Small intestine (tissue), 7 donors: ENCODE data around the gene KLHDC4. TPM values are rescaled to one million over a fixed set of nuclear protein-coding genes. Genes with fewer than 3 reads are reported as not detected.

Experiments used
- DNase-seq, 2 donors: peaks; one replicate each; pipeline versions ENCODE4 v3.0.0 to v3.0.0-alpha.2; 2013
- FAIRE-seq: peaks from 2 replicates; lab custom pipeline; 2012; peaks lifted over from hg19 to GRCh38; lab: Jason Lieb, UNC
- H3K27ac ChIP-seq, 3 donors: one replicate each; pipeline ENCODE4 v1.5.1; 2013; ENCODE audit warnings: low read length in 2 of 3, mild to moderate bottlenecking in 2 of 3, control low read depth in 1 of 3, inconsistent platforms in 1 of 3, low read depth in 1 of 3, moderate library complexity in 1 of 3
- H3K27me3 ChIP-seq, 3 donors: one replicate each; pipeline ENCODE4 v1.6.1; 2013; ENCODE audit warnings: low read length in 3 of 3, inconsistent platforms in 1 of 3; ENCODE audit not compliant: control insufficient read depth in 3 of 3, insufficient read depth in 3 of 3
- H3K36me3 ChIP-seq, 3 donors: one replicate each; pipeline ENCODE4 v1.6.1; 2013; ENCODE audit warnings: low read length in 3 of 3, inconsistent platforms in 1 of 3, low read depth in 1 of 3, mild to moderate bottlenecking in 1 of 3, moderate library complexity in 1 of 3; ENCODE audit not compliant: control insufficient read depth in 3 of 3, insufficient read depth in 2 of 3
- H3K4me1 ChIP-seq, 3 donors: one replicate each; pipeline ENCODE4 v1.6.1; 2013; ENCODE audit warnings: low read length in 2 of 3, inconsistent platforms in 1 of 3, low read depth in 1 of 3, mild to moderate bottlenecking in 1 of 3, moderate library complexity in 1 of 3; ENCODE audit not compliant: control insufficient read depth in 3 of 3, insufficient read depth in 2 of 3
- H3K4me3 ChIP-seq, 3 donors: one replicate each; pipeline ENCODE4 v1.5.1; 2013; ENCODE audit warnings: low read length in 3 of 3, control low read depth in 1 of 3, inconsistent platforms in 1 of 3, low read depth in 1 of 3, mild to moderate bottlenecking in 1 of 3, moderate library complexity in 1 of 3
- H3K9me3 ChIP-seq, 2 donors: one replicate each; pipeline ENCODE4 v1.6.1; 2013; ENCODE audit warnings: low read depth in 1 of 2, low read length in 1 of 2; ENCODE audit not compliant: control insufficient read depth in 2 of 2, insufficient read depth in 1 of 2
- WGBS, 3 donors: extraction: QIAGEN DNeasy Blood & Tissue Kit; methylation state at CpG; one replicate each; pipeline ENCODE4 v1.1.7; 2013; 5-methylcytosine and 5-hydroxymethylcytosine counted together
- polyA plus RNA-seq, 4 donors: library from polyadenylated mRNA; stranded (reverse) in 3 of 4; unstranded in 1 of 4; fragments of 200-250 nt in 3 of 4; fragments of 120-200 nt in 1 of 4; gene quantifications; one replicate each; pipeline versions ENCODE4 v1.2.1 to v1.2.3, GENCODE V29; 2013
- donor health status: healthy with polysubstance abuse.
- donor health status: control.
- donor health status: control.
- donor health status: Bipolar disorder and iron deficiency.
- donor health status: healthy.

KLHDC4 gene
- polyA plus RNA-seq, 4 donors, result 25.9 to 35.1 (median 29.9) TPM

DNA sequence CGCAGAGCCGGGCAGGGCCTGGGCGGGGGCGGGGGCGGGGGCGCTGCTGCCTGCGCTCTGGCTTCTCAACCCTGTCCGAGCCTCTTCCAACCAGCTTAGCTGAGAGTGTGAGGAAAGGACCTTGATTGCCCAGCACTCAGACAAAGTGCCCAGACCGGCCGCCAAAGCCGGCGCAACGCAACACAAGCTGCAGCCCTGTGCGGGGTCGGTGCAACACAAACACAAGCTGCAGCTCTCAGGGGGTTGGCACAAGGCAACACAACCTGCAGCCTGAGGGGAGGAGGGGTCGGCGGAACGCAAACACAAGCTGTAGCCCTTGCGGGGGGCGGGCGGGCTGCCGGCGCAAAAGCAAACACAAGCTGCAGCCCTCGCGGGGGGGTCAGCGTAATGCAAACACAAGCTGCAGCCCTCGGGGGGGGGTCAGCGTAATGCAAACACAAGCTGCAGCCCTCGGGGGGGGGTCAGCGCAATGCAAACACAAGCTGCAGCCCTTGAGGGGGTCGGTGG lies 60.0 kb downstream of the KLHDC4 start:
- H3K27ac ChIP-seq, result no peak overlapping the region
- DNase-seq (no peak), FAIRE-seq (no peak)
- H3K9me3 ChIP-seq, result no peaks in the 10 kb centered on the region
- H3K27me3 ChIP-seq, result no peaks in the 10 kb centered on the region
- H3K4me1 ChIP-seq, result no peaks in the 10 kb centered on the region
- H3K36me3 ChIP-seq, result peaks cover 0 to 79% (median 15%) of the 10 kb centered on the region in 3 donors
- WGBS, 3 donors, result 67 to 89% (median 79%) methylated on average over 29 to 31 of the region's 31 CpGs
- H3K4me3 ChIP-seq, result no peak overlapping the region

DNA sequence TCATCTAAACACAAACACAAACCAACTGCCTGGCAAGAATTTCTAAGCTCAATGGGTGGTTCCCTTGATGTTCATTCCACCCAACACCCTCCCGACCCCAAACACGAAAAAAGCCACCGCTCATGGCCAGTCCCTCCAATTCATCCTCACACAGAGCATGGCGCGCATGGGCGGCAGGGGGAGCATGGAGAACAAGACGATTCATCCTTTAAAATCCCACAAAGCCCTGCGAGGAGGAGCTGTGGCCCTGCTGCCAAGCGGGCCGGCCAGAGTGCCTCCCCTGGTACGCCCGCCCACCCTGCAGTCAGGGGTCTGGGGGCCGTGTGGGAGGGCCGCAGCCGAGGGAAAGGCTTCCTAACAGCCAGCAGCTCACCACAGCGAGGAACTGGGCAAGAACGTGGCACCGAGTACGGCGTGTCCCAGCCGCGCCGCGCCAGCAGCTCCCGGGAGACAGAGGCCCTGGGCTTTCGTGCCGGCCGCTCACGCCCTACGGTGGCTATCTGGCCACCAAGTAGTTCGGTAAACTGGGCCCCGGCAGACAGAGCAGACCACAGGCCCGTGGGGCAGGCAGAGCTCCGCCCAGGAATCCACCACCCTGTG lies 60.9 kb downstream of the KLHDC4 start:
- WGBS, 3 donors, result 95 to 96% (median 95%) methylated on average over 32 to 34 of the region's 34 CpGs
- FAIRE-seq (no peak), DNase-seq (no peak)
- Histone ChIP-seq H3K27ac (no peak overlapping the region), H3K36me3 (peaks cover 0 to 74% (median 15%) of the 10 kb centered on the region in 3 donors), H3K4me1 (no peaks in the 10 kb centered on the region), H3K4me3 (no peak overlapping the region), H3K27me3 (no peaks in the 10 kb centered on the region), H3K9me3 (no peaks in the 10 kb centered on the region)

DNA sequence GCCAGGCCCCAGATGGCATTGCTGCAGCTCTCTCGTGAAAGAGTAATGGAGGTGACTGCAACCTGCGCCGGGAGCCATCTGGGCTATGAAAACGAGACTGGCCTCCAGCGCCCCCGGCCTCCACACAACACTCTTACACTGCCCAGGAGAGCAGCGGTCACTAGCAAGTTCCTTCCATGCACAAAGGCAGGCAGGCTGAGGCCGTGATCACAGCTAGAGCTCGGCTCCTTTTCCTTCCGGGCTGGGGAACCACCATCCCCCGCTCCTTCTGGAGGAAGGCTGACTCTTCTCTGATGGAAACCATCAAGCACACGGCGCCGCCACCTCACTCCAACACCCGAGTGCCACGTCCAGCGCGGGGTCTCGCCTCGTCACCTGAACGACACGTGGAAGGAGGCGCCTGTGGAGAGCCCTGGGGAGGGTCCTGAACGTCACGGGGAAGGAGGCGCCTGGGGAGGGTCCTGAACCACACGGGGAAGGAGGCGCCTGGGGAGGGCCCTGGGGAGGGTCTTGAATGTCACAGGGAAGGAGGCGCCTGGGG lies 61.9 kb downstream of the KLHDC4 start:
- no peak overlapping the region for H3K27ac ChIP-seq
- FAIRE-seq (no peak), DNase-seq (no peak)
- H3K4me1 ChIP-seq, result no peaks in the 10 kb centered on the region
- no peaks in the 10 kb centered on the region for H3K27me3 ChIP-seq
- no peak overlapping the region for H3K4me3 ChIP-seq
- peaks cover 0 to 70% (median 10%) of the 10 kb centered on the region in 3 donors for H3K36me3 ChIP-seq
- WGBS, 3 donors, result 90 to 95% (median 92%) methylated on average over 28 to 29 of the region's 29 CpGs
- H3K9me3 ChIP-seq, result no peaks in the 10 kb centered on the region

DNA sequence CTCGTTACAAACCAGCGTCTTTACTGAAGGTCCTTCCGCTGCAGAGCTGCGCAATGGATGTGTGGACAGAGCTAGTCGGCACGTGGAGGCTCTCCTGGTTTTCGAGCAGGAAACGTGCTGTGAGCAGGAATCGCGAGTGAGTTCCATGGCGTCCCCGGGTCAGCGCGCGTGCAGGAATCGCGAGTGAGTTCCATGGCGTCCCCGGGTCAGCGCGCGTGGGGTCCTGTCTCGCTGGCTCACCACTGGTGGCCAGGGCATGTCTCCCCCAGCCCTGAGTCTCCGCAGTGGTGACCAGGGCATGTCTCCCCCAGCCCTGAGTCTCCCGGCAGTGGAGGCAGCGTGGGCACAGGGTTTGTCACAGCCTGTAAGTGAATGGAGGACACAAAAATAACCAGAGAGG lies 62.7 kb downstream of the KLHDC4 start:
- peaks cover 0 to 67% (median 6%) of the 10 kb centered on the region in 3 donors for H3K36me3 ChIP-seq
- H3K4me3 ChIP-seq, result no peak overlapping the region
- FAIRE-seq, result no peak
- H3K27ac ChIP-seq, result no peak overlapping the region
- H3K4me1 ChIP-seq, result no peaks in the 10 kb centered on the region
- H3K27me3 ChIP-seq, result no peaks in the 10 kb centered on the region
- WGBS, 3 donors, result 80 to 96% (median 88%) methylated on average over 26 of the region's 26 CpGs
- no peak for DNase-seq
- no peaks in the 10 kb centered on the region for H3K9me3 ChIP-seq

DNA sequence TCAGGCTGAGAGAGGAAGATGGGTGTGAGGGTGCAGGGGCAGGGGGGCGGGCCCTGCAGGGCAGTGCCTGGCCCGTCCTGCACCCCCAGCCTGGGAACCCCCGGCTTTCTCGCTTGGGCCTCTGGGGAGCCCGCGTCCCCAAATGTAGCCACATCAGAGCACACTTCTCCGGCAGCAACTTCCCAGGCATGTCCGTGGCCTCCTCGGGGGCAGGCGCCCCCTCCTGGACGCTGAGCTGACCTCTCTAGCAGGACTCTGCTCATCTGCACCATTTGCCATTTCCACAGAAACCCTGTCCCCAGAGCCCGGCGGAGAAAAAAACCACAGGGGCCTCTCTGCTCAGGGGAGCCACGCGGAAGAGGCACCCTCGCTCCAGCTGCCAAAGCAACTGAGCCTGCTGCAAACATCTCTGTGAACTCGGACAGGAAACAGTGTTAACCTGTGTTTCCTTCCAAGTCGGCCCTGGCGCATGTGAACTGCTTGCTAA lies 63.4 kb downstream of the KLHDC4 start:
- FAIRE-seq, result no peak

DNA sequence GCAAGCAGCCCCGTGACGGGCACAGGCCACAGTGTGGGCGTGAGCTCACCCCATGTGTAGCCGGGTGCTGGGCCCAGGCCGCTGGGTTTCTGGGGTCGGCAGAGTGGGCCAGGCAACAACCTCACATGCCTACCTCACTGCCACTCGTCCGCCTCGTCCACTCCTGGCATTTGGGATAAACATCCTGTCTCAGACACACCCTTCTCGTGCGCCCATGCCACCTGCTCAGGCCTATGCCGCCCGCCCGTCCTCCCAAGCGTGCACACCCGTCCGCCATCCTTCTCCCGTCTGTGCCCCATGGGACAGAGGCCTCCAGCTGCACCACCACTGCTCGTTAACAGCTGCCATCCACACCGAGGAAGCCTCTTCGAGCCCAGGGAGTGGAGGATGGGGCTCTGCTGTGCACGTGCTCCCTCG lies 64.3 kb downstream of the KLHDC4 start:
- no peak for FAIRE-seq
- peaks cover 0 to 61% (median 2%) of the 10 kb centered on the region in 3 donors for H3K36me3 ChIP-seq
- 84 to 89% (median 87%) methylated on average over 22 to 23 of the region's 23 CpGs for WGBS, 3 donors
- no peak overlapping the region for H3K4me3 ChIP-seq
- no peak overlapping the region for H3K27ac ChIP-seq
- H3K9me3 ChIP-seq, result no peaks in the 10 kb centered on the region
- H3K4me1 ChIP-seq, result no peaks in the 10 kb centered on the region
- no peaks in the 10 kb centered on the region for H3K27me3 ChIP-seq
- DNase-seq, result no peak

More for the DNA sequence above, 63.4 kb downstream of the KLHDC4 start:
- peak in 1 of 2 donors; percentile 24 for DNase-seq
- Histone ChIP-seq H3K27ac (no peak overlapping the region), H3K27me3 (no peaks in the 10 kb centered on the region), H3K9me3 (no peaks in the 10 kb centered on the region), H3K36me3 (peaks cover 0 to 63% (median 2%) of the 10 kb centered on the region in 3 donors), H3K4me3 (no peak overlapping the region), H3K4me1 (no peaks in the 10 kb centered on the region)
- WGBS, 3 donors, result 49 to 75% (median 67%) methylated on average over 14 to 19 of the region's 19 CpGs

DNA sequence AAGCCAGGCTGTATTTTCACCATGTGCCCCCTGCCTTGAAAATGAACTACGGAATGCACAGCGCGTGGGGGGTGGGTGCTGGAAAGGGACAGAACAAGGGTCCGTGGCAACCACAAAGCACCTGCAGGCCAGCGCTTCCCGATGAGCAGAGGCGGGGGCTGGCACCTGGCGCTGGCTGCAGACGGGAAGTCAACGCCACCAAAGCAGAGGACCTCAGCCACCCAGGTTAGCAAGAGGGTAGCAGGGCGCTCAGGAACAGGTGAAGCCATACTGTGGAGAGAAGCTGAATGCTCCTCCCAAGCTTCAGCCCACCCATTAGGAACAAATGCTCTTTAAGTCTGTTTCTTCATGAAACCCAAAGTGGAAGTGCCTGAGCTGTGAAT lies 64.7 kb downstream of the KLHDC4 start:
- FAIRE-seq (no peak), DNase-seq (no peak)
- WGBS, 3 donors, result 85 to 97% (median 86%) methylated on average over 11 of the region's 11 CpGs
- H3K4me1 ChIP-seq, result no peaks in the 10 kb centered on the region
- H3K4me3 ChIP-seq, result no peak overlapping the region
- H3K27me3 ChIP-seq, result no peaks in the 10 kb centered on the region
- peaks cover 0 to 63% (median 2%) of the 10 kb centered on the region in 3 donors for H3K36me3 ChIP-seq
- H3K27ac ChIP-seq, result no peak overlapping the region
- H3K9me3 ChIP-seq, result no peaks in the 10 kb centered on the region

DNA sequence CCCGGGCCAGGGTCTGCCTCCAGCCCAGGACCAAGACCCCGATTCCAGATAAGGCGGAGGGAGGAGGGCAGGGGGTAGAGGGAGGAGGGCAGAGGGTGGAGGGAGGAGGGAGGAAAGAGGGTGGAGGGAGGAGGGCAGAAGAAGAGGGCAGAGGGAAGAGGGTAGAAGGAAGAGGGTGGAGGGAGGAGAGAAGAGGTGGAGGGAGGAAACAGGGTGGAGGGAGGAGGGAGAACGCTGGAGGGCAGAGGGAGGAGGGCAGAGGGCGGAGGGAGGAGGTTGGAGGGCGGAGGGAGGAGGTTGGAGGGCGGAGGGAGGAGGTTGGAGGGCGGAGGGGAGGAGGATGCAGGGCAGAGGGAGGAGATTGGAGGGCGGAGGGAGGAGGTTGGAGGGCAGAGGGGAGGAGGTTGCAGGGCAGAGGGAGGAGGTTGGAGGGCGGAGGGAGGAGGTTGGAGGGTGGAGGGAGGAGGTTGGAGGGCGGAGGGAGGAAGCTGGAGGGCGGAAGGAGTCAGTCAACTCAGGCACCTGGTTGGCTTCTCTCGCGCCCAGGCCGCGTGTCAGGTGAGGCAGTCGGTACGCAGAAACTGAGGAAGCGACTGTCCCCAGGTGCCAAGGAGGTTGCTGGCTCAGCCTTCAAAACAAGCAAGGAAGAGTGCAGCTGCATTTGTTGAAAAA lies 65.2 kb downstream of the KLHDC4 start:
- peaks cover 0 to 68% (median 2%) of the 10 kb centered on the region in 3 donors for H3K36me3 ChIP-seq
- 81 to 88% (median 84%) methylated on average over 17 to 19 of the region's 19 CpGs for WGBS, 3 donors
- H3K4me1 ChIP-seq, result no peaks in the 10 kb centered on the region
- H3K27ac ChIP-seq, result no peak overlapping the region
- FAIRE-seq (no peak), DNase-seq (no peak)
- H3K9me3 ChIP-seq, result no peaks in the 10 kb centered on the region
- H3K27me3 ChIP-seq, result no peaks in the 10 kb centered on the region
- H3K4me3 ChIP-seq, result no peak overlapping the region
